Measurements from ENCODE around the gene ZNF93.
"Not testable (repeated sequence)": the region's sequence is repeated elsewhere in the genome, so short reads cannot be mapped to it uniquely, and the experiment has no call there.

The ZNF93 gene

DNA sequence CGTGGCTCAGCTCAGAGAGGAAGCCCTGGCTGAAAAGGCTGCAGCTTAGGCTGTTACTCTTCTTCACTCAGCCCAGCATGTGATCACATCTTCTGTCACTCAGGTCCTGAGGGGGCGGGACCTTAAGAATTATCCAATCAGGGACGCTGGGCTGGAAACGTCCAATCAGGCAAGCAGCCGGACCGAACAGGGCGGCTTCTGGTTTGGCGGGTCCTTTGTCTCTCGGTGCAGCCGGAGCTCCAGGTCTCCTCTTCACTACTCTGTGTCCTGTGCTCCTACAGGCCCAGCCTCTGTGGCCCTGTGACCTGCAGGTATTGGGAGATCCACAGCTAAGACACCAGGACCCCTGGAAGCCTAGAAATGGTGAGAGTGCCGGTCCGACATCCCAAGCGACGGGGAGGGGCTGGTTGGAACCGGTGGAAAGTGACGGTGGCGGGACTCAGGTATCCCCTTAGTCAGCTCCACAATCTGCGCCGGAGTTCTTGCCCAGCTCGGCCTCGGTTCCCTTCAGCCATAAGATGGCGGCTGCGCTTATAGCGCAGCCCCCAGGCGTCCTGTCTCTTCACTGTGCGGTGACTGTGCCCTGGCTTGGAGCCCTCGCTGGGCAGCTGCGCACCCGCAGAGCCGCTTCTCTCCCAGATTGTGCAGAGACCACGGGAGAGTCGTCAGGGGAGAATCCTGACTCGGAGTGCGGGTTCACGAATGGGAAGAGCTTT is at the start of gene ZNF93:
Gene ZNF93, plus strand, starts transcription at position 218 of the 716 bp plus-strand sequence. Its CDS starts 143 bp downstream, at position 361.
- peak; percentile 94 for DNase-seq

DNA sequence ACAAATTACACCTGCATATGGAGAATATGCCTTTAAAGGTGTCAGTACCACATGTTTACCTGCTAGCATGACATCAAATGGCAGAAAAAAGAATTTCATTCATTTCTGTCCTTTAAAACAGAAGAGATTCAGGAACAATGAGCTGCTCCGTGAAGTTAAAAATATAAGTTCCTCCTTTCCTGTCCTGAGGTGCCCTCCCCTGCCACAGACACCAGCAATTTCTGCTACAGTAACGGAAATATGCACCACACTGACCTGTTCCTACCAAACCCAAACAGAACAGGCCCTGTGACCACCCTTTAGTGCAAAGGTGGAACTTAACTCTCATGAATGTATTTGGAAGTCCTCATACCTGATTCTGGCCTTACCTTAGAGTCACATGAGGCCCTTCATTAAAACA is 49.0 kb upstream of the ZNF93 start:
- not testable (repeated sequence) for DNase-seq

DNA sequence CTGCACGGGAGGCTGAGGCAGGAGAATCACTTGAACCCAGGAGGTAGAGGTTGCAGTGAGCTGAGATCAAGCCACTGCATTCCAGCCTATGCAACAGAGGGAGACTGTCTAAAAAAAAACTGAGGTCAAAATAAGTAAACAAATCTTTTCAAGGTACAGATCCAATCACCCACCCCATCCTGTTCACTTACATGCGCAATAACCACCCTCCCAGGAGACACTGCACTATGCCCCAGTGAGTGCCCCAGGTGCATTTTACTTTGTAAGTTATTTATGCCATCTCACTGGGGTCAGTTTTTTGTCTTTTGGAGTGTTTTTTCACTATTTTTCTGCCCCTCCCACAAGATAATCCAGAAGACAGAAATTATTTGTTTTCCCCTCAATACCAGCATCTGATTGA is 42.0 kb upstream of the ZNF93 start:
- no peak for DNase-seq

DNA sequence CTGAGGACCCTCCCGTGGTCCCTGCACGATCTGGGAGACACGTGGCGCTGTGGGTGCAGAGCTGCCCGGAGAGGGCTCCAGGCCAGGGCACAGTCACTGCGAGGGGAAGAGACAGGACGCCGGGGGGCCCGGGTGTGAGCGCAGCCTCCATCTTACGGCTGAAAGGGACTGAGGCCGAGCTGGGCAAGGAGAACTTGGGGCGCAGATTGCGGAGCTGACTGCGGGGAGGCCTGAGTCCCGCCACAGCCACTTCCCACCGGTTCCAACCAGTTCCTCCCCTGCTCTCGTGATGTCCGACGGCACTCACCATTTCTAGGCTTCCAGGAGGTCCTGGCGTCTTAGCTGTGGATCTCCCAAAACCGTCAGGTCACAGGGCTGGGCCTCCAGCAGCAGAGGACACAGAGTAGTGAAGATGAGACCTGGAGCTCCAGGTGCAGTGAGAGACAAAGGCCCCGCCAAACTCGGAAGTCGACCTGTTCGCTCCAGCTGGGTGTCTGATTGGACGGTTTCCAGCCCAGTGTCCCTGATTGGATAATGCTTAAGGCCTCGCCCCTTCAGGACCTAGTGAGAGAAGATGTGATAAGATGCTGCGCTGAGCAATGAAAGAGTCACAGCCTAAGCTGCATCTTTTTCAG is 39.9 kb upstream of the ZNF93 start:
- DNase-seq = no peak

DNA sequence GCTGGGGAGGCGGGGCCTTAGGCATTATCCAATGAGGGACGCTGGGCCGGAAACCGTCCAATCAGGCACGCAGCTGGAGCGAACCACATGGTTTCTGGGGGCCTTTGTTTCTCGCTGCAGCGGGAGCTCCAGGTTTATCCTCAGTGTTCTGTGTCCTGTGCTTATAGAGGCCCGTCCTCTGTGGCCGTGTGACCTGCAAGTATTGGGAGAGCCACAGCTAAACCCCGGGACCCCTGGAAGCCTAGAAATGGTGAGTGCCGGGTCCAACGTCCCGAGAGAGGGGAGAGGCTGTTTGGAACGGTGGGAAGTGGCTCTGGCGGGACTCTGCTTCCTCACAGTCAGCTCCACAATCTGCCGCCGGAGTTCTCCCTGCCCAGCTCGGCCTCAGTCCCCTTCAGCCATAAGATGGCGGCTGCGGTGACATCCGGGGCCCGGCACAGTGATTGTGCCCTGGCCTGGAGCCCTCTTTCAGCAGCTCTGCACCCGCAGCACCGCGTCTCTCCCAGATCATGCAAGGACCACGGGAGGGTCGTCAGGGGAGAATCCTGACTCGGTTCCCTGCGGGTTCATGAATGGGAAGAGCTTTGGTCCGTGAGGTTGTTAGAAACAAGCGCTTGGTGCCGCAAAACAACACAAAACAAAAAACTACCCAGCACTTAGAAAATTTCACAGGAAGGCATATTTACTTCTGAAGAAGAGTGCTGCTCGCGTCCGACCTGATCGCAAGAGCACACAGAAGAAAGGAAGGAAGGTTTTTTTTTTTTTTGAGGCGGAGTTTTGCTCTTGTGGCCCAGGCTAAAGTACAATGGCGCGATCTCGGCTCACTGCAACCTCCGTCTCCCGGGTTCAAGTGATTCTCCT is 34.8 kb upstream of the ZNF93 start, which contains the start of gene ZNF253:
Gene ZNF253, plus strand, starts transcription at position 133 of the 861 bp plus-strand sequence. Its CDS starts 115 bp downstream, at position 248.
- peak; percentile 93 for DNase-seq

DNA sequence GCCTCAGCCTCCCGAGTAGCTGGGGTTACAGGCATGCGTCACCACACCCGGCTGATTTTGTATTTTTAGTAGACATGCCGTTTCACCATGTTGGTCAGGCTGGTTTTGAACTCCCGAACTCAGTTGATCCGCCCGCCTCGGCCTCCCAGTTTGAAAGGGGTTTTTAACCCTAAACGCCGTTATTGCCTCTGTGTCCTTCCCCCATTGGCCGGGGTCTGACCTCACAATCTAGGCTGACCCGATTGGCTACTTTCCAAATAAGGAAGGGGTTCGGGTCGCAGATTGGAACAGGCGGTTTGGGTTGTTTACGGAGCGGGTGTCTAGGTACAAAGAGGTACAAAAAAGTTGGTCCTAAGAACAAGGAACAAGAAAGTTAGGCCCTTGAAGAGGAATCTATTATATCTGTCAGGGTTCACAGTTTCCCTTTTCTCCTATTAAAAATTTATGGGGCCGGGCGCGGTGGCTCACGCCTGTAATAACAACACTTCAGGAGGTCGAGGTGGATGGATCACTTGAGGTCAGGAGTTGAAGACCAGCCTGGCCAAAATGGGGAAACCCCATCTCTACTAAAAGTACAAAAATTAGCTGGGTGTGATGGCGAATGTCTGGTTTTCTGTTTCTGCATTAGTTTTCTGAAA is 34.0 kb upstream of the ZNF93 start:
- DNase-seq = peak; percentile 17

DNA sequence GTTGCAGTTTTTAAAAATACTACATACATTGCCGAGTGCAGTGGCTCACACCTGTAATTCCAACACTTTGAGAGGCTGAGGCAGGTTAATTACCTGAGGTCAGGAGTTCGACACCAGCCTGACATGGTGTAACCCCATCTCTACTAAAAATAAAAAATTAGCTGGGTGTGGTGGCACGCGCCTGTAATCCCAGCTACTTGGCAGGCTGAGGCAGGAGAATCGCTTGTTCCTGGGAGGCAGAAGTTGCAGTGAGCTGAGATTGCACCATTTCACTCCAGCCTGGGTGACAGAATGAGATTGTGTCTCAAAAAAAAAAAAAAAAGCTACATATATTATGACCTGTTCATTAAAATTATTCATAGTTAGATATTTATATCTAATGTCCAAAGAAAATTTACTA is 30.7 kb upstream of the ZNF93 start:
- DNase-seq = not testable (repeated sequence)

DNA sequence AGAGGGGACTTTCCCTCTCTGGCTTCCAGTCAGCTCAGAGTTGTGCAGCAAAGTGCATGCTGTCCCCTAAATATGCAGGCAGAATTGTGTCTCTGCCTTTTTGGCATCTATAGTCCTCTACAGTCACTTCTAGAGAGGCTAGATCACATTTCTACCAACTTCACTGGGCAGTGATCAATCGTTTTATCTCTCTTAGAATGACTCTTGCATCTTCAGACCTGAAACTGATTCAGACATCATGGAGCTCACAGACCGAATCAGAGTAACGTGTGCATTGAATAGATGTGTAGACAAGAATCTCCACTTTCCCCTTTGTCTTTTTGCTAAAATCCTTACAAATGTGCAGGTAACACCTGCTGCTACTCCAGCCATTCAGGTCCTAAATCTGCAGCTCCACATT is 28.8 kb upstream of the ZNF93 start:
- DNase-seq = no peak

DNA sequence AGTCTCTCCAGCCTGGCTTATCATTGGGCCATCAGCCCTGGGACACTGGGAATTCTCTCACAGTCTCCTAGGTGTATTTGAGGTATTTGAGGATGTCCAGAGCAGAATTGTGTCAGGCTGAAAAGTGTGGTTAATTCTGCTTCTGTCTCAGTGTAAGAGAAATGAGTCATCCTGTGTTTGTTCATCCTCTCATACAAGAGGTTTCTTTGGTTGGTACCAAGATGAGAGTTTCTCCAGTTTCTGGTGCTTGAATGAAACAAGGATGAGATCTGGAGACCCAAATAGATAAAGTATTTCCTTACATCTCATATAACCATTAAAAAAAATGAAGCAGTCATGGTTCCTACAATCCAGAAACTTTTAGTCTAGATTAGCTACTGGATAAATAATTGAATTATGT is 27.4 kb upstream of the ZNF93 start:
- no peak for DNase-seq

DNA sequence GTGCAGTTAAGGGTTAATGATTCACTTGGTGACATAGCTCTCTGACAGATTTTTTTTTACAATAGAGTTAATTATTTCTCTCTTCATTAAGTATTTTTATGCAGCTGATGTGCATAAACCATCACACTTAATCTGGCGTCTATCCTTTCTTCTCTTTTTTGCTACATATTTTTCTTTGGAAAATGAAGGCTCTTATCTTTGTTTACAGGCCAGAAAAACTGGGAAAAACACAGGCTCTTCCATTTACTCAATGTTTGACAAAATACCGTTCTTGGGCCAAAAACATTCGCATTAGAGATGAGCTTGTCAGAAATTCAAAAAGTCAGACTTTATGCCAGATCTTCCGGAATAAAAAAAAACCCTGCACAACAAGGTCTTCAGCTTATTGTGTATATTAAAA is 23.0 kb upstream of the ZNF93 start:
- no peak for DNase-seq

DNA sequence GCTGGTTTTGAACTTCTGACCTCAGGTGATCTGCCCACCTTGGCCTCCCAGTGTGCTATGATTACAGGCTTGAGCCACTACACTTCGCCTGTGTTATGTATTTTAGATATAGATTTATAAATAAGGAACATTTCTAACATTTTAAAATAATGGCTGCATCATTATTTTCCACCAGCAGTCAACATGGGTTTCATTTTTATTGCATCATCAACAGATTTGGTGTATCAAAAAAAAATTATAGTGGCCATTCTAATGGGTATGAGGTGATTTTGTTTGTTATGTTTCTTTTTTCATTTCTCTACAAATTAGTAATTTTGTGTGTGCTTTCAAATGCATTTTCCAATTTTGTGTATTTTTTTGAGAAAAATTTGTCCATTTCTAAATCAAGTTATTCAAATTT is 16.2 kb upstream of the ZNF93 start:
- DNase-seq = no peak

DNA sequence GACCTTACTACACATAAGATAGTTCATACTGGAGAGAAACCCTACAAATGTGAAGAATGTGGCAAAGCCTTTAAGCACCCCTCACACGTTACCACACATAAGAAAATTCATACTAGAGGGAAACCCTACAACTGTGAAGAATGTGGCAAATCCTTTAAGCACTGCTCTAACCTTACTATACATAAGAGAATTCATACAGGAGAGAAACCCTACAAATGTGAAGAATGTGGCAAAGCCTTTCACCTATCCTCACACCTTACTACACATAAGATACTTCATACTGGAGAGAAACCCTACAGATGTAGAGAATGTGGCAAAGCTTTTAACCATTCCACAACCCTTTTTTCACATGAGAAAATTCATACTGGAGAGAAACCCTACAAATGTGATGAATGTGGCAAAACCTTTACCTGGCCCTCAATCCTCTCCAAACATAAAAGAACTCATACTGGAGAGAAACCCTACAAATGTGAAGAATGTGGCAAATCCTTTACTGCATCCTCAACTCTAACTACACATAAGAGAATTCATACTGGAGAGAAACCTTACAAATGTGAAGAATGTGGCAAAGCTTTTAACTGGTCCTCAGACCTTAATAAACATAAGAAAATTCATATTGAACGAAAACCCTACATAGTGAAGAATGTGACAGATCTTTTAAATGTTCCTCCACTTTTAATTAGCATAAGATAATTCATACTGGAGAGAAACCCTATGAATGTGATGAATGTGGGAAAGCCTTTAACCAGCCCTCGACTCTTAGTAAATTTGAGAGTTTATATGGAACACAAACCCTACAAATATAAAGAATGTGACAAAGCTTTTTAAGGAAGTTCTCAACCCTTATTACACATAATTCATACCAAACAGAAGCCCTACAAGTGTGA is 8.4 kb upstream of the ZNF93 start:
- not testable (repeated sequence) for DNase-seq

DNA sequence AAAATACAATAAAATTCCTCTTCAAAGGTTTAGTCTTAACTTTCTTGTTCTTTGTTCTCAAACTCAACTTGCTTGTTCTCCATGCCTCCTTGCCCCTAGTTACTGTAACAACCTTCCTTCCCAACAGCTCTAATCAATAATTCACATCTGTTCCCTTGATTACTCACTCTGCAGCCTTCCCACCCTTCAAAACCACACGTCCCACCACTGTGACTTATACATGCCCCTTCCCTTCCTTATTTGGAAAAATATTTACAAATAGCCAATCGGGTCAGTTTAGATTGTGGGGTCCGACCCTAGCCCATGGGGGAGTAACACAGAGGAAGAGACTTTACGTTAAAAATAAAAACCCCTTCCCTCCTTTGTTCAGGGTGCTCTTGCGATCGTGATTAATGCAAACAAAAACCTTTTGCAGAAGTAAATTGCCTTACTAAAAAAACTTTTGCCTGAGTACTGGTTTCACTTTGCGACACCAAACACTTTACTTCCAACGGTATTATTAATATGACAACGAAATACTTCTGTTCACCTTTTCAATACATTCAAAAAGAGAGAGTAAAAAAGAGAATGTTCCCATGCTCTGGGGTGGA is 512 bp upstream of the ZNF93 start:
- DNase-seq = no peak

DNA sequence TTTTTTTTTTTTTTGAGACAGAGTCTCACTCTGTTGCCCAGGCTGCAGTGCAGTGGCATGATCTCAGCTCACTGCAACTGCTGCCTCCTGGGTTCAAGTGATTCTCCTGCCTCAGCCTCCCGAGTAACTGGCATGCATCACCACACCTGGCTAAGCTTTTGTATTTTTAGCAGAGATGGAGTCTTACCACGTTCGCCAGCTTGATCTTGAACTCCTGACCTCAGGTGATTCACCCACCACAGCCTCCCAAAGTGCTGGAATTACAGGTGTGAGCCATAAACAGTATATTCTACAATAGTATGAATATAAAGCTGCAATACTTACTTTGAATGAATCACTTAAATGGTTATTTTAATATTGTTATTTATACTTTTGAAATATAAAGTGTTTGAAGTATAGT is 6.8 kb downstream of the ZNF93 start:
- not testable (repeated sequence) for DNase-seq

DNA sequence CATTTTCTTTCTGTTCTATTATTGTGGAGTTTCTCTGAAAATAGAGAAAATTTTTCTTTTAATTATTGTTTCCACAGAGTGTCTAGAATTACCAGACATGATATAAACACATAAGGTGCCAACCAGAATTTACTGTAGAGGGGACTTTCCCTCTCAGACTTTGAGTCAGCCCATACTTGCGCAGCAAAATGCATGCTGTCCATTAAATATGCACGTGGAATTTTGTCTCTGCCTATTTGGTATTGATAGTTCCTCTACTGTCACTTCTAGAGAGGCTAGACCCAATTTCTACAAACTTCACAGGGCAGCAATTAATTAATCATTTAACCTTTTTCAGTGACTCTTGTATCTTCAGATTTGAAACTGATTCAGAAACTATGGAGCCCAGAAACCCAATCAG is 8.9 kb downstream of the ZNF93 start:
- no peak for DNase-seq

DNA sequence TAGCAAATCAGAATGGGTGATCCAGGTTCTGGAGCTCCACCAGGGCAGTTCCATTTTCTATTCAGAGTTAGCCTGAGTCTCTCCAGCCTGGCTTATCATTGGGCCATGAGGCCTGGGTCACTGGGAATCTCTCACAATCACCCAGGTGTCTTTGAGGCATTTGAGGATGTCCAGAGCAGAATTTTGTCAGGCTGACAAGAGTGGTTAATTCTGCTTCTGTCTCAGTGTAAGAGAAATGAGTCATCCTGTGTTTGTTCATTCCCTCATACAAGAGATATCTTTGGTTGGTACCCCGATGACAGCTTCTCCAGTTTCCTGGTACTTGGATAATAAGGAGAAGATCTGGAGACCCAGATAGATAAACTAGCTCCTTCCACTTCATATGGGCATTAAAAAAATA is 10.4 kb downstream of the ZNF93 start:
- no peak for DNase-seq

DNA sequence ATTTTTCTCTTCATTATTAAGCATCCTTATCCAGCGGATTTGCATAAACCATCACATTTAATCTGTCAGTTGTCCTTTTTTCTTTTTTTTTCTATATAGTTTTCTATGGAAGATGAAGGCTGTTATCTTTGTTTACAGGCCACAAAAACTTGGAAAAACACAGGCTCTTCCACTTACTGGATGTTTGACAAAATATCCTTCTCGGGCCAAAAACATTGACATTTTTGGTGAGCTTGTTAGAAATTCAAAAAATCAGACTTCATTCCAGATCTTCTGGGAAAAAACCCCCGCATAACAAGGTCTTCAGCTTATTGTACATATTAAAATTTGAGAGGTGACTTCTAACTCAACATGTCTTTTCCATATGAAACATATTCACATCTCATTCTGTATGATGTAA is 13.8 kb downstream of the ZNF93 start:
- no peak for DNase-seq

DNA sequence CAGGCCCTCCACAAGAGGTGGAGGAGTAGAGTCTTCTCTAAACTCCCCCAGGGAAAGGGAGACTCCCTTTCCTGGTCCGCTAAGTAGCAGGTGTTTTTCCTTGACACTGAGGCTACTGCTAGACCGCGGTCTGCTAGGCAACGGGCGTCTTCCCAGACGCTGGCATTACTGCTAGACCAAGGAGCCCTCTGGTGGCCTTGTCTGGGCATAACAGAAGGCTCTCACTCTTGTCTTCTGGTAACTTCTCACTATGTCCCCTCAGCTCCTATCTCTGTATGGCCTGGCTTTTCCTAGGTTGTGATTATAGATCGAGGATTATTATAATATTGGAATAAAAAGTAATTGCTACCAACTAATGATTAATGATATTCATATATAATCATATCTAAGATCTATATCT is 29.7 kb downstream of the ZNF93 start:
- not testable (repeated sequence) for DNase-seq

DNA sequence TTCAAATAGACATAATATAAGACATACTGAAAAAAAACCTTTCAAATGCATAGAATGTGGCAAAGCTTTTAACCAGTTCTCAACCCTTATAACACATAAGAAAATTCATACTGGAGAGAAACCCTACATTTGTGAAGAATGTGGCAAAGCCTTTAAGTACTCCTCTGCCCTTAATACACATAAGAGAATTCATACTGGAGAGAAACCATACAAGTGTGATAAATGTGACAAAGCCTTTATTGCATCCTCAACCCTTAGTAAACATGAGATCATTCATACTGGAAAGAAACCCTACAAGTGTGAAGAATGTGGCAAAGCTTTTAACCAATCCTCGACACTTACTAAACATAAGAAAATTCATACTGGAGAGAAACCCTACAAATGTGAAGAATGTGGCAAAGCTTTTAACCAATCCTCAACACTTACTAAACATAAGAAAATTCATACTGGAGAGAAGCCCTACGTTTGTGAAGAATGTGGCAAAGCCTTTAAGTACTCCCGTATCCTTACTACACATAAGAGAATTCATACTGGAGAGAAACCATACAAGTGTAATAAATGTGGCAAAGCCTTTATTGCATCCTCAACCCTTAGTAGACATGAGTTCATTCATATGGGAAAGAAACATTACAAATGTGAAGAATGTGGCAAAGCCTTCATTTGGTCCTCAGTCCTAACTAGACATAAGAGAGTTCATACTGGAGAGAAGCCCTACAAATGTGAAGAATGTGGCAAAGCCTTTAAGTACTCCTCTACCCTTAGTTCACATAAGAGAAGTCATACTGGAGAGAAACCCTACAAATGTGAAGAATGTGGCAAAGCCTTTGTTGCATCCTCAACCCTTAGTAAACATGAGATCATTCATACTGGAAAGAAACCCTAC is 32.9 kb downstream of the ZNF93 start:
- not testable (repeated sequence) for DNase-seq

DNA sequence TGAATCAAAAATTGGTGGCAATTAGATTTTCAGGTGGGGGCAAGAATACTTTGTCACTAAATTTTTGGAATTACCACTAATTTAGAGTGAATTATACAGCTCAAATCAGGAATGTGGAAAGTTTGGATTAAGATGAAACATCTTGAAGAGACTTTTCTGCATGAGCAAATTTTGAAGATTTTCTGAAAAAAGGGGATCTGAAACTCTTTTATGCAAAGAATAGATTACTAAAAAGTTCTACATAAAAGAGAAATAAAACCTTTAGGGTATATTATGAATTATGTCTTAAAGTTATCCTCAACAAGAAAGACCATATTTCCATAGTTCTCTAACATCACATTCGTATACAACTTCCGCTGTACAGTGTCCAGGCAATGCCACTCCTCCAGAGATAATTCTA is 36.7 kb downstream of the ZNF93 start:
- DNase-seq = no peak

DNA sequence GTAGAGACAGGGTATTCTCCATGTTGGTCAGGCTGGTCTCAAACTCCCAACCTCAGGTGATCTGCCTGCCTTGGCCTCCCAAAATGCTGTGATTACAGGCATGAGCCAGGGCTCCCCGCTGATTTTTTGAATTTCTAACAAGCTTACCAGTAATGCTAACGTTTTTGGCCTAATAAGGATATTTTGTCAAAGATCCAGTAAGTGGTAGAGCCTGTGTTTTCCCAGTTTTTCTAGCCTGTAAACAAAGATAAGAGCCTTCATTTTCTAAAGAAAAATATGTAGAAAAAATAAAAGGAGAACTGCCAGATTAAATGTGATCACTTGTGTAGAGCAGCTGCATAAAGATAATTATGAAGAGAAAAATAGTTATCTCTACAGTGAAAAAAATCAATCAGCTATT is 37.7 kb downstream of the ZNF93 start:
- DNase-seq = no peak
